G401.6 (cell line): ENCODE data around the gene ESRRG.

Source experiments
- FAIRE-seq: peaks from 2 replicates; lab custom pipeline; 2012; peaks lifted over from hg19 to GRCh38; lab: Jason Lieb, UNC

The ESRRG gene

DNA sequence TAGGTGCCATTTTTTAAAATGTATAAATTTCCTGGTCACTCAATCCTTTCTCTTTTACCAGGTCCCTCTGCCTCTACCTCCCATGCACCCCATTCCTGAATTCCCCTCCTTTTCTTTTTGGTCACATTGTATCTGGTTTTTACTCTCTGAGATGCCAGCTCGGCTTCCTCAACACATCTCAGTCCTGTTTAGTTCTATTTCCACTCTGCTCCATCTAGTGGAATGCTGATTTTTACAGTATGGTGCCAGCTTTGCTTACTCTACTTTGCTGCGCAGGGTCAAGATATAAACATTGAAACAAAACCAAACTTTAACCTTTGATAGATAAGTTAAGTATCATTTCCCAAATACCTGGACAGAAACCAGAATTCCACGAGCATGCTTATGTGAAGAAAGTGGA, 96.0 kb downstream of the ESRRG start:
- FAIRE-seq, result no peak

DNA sequence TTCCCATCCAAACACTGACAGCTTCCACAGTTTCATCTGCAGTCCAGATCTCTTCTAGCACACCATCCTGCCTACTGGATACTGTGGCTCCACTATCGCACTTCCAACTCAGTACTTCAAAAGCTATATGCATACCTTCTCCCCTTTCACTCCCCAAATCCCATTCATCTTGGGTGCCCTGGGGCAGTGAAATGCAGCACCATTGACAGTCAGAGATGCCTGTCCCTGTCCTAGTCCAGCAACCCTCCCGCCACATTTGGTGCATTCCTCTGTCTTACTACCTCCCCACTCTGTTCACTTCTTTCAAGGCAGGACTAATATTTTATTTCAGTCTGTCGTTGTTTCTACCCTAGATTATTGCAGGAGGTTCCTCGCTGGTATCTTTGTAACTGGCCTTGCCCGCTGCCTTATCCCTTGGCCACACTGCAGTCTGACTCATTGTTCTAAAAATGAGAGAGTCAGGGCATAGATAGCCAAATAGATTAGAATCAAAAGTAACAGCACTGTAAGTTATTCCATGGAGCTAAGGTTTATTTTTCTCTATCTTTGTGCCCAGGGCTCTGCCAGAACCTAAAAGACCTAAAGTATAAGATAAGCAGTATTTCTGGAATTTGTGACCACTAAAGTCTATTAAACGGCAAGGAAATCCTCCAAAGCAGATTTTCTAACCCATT, 96.7 kb downstream of the ESRRG start:
- no peak for FAIRE-seq

GRCh38 chr1:216621536-216621935, 101.7 kb downstream of the ESRRG start:
- FAIRE-seq, result no peak

- FAIRE-seq, result no peak
Observed at GRCh38 chr1:216617081-216617875, 106.0 kb downstream of the ESRRG start.

DNA sequence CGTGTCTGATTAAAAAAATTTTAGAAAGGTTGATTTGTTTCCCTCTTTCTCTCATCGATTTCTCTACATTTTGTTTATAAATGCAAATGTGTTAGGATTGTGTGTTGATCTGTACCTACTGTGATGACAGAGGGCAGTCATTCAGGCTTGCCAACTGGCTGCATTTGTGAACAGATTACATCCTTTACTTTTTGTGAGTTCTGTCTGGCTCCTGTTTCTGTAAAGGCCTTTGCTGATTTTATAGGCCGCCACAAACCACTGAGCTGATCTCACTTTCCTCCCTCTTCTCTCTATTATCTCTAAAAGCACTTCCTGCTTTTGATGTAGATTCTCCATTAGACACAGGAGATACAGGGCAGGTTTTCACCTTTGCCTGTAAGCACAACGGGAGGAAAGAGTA, 106.8 kb downstream of the ESRRG start:
- FAIRE-seq, result no peak

GRCh38 chr1:216614011-216614934, 109.0 kb downstream of the ESRRG start:
- FAIRE-seq, result no peak

DNA sequence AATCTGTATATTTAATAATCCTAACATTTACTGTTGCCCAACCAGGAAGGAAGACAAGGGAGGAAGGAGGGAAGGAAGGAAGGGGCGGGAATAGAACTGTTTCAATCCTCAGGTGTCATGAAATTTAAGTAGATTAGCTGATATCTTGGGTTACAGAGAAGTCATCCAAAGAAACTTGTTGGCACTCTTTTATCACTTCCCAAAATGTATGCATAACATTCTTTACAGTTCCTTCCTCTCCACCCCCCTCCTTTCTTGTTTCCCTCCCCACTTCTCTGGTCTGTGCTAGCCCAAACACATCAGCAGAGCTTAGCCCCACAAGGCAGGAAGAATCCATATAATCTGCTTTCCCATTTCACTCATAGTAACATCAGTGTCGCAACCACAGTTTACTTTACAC, 110.9 kb downstream of the ESRRG start:
- no peak for FAIRE-seq

DNA sequence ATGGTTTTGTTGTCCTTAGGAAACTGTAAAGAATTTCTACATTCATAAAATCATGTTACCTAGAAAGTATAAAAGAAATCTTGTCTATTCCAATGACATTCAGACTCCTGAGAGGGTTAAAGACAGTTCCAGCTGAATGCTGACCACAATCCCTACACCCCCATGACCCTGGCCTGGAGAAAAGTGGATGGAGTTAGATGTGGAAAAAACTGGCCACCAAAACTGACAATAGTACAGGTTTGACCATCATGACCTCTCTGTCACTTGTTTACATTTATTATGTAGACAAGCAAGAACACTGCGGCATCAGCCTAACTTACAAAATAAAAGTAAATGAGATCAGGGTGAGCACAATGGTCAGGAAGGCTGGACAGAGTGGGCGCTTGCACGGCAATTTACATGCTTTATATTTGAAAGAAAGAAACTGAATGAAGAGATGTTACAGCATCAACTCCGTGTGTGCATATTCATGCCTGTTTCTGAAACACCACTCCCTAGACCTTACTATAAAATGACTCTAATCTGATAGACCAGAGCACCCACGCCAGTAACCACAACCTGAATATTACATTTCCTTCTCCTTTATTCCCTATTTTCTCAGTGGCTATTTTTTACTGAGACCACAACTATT, 116.0 kb downstream of the ESRRG start:
- FAIRE-seq, result no peak

DNA sequence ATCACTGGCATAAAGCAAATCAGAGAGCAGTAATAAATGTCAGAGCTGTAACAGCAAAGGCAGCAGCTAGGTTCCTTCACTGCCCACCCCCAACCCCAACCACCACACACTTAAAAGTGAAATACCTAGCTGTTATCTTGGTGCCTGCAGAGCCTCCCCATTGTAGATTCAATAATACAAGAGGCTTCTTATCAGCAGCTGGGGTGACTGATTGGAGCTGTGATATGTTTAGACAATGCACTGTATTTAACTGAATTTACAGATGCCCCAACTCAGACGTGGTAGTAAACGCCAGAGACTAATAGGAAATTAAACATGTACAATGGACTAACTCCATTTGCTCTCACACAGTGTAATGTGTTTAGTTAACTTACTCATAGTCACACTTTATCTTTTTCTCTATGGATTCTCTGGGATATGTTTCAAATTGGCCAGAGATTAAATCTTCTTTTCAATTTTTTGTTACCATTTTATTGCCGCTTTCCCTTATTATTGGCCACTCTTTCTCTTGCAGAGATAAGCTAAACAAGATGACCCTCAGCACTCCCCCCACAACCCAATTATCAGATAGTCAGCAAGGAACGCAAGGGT, 117.1 kb downstream of the ESRRG start:
- FAIRE-seq, result no peak

- no peak for FAIRE-seq
Observed at GRCh38 chr1:216604771-216605170, 118.5 kb downstream of the ESRRG start.

GRCh38 chr1:216600730-216601609, 122.3 kb downstream of the ESRRG start:
- no peak for FAIRE-seq

DNA sequence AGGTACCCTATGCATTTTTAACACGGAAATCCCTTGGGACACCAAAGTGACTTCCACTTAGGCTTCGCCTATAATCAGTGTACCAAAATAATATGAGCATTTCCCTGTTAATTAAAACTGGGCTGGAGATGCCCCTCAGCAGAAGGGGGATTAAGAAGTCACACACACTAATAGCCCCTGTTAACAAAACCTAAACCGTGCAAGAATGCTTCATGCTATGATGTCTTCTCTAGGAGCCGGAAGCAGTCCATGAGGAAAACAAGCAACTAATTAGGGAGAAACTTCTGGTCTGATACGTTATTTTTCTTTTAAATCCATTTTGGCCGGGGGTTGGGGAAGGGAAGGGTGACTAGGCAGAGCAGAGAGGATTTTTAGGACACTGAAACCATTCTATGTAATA, 123.4 kb downstream of the ESRRG start:
- no peak for FAIRE-seq

- FAIRE-seq, result no peak
Observed at GRCh38 chr1:216598448-216598847, 124.8 kb downstream of the ESRRG start.

- no peak for FAIRE-seq
Observed at GRCh38 chr1:216596281-216596862, 126.9 kb downstream of the ESRRG start.

- FAIRE-seq, result no peak
Observed at GRCh38 chr1:216587715-216588114, 135.5 kb downstream of the ESRRG start.

GRCh38 chr1:216582151-216582550, 141.1 kb downstream of the ESRRG start:
- no peak for FAIRE-seq

GRCh38 chr1:216580538-216581057, 142.6 kb downstream of the ESRRG start:
- no peak for FAIRE-seq

DNA sequence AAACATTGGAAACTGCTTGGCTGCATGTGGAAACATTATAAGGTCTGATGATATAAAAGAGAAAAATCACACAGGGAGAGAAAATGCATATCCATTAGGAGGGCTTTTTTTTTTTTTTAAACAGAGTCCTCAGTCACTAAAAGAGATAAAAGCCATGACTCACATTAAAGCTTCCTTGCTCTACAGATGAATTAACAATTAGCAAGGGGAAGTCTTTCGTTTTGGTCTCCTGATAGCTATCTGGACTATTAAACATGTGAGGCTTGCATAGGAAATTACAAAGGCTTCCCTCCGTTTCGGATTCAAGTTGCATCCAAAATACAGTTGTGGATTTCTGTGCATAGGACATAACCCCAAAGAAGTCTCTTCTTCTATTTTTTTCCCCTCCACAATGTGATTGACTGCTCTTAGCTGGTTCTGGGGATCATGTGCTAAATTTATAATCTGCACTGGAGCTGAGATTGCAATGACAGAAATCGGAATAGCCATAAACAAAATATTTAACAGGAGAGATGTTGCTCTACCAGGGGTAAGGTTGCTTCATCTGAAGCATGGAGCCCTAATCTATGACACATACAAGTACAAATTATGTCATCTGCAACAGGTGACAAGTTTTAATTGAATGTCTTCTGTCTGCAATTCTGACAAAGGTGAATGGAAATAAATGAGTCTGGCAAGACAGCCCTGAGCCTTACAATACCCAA, 146.8 kb downstream of the ESRRG start:
- no peak for FAIRE-seq

GRCh38 chr1:216566641-216567205, 156.5 kb downstream of the ESRRG start:
- no peak for FAIRE-seq
